ENCODE results near the gene SERPINA6. TPM values are rescaled to one million over a fixed set of nuclear protein-coding genes. Genes with fewer than 3 reads are reported as not detected.
A peak's percentile ranks its signal among the peaks of the same experiment; 100 is the strongest.

Gene SERPINA6
- total RNA-seq, 2 donors from 2014 or later: 3.4 to 5.7 TPM

- Histone ChIP-seq H3K36me3 (no peaks in the 10 kb centered on the region), H3K9ac (ENCODE audit: low read depth in 2 of 2, low read length in 2 of 2) (peak overlapping the region in 1 of 2 donors; percentile 22), H3K27me3 (no peaks in the 10 kb centered on the region), H3K4me3 (no peak overlapping the region), H3K27ac (peak overlapping the region; percentile 72), H3K9me3 (no peaks in the 10 kb centered on the region), H3K4me1 (peaks cover 5% of the 10 kb centered on the region)
- no peak for TF ChIP-seq CTCF (IDR thresholded peaks at IDR 0.05)
- DNase-seq: peak; percentile 70
- intact Hi-C loops (cut with DNase I): no loop called here
Observed at GRCh38 chr14:94320243-94320642, 2.9 kb downstream of the SERPINA6 start.

GRCh38 chr14:94317259-94317658, 5.9 kb downstream of the SERPINA6 start:
- intact Hi-C loops (cut with DNase I): no loop called here
- DNase-seq: peak; percentile 82
- Histone ChIP-seq H3K4me3 (no peak overlapping the region), H3K9me3 (no peaks in the 10 kb centered on the region), H3K4me1 (peaks cover 5% of the 10 kb centered on the region), H3K27me3 (no peaks in the 10 kb centered on the region), H3K36me3 (no peaks in the 10 kb centered on the region), H3K9ac (ENCODE audit: low read depth in 2 of 2, low read length in 2 of 2) (no peak overlapping the region), H3K27ac (peak overlapping the region; percentile 48)
- TF ChIP-seq CTCF (IDR thresholded peaks at IDR 0.05): no peak

GRCh38 chr14:94316692-94317091, 6.4 kb downstream of the SERPINA6 start:
- Histone ChIP-seq H3K27ac (peak overlapping the region; percentile 48), H3K9me3 (no peaks in the 10 kb centered on the region), H3K4me1 (peaks cover 5% of the 10 kb centered on the region), H3K4me3 (no peak overlapping the region), H3K36me3 (no peaks in the 10 kb centered on the region), H3K9ac (ENCODE audit: low read depth in 2 of 2, low read length in 2 of 2) (no peak overlapping the region), H3K27me3 (no peaks in the 10 kb centered on the region)
- no peak for TF ChIP-seq CTCF (IDR thresholded peaks at IDR 0.05)
- no peak for DNase-seq
- intact Hi-C loops (cut with DNase I): no loop called here

GRCh38 chr14:94314890-94315289, 8.2 kb downstream of the SERPINA6 start:
- Histone ChIP-seq H3K9ac (ENCODE audit: low read depth in 2 of 2, low read length in 2 of 2) (no peak overlapping the region), H3K27ac (no peak overlapping the region), H3K27me3 (no peaks in the 10 kb centered on the region), H3K9me3 (no peaks in the 10 kb centered on the region), H3K36me3 (no peaks in the 10 kb centered on the region), H3K4me3 (no peak overlapping the region), H3K4me1 (no peaks in the 10 kb centered on the region)
- TF ChIP-seq CTCF (IDR thresholded peaks at IDR 0.05): no peak
- intact Hi-C loops (cut with DNase I): no loop called here
- DNase-seq: no peak

- Histone ChIP-seq H3K27ac (no peak overlapping the region), H3K9ac (ENCODE audit: low read depth in 2 of 2, low read length in 2 of 2) (no peak overlapping the region), H3K9me3 (no peaks in the 10 kb centered on the region), H3K4me1 (no peaks in the 10 kb centered on the region), H3K27me3 (no peaks in the 10 kb centered on the region), H3K4me3 (no peak overlapping the region), H3K36me3 (no peaks in the 10 kb centered on the region)
- intact Hi-C loops (cut with DNase I): no loop called here
- TF ChIP-seq CTCF (IDR thresholded peaks at IDR 0.05): no peak
- peak; percentile 17 for DNase-seq
Observed at GRCh38 chr14:94313991-94314655, 9.0 kb downstream of the SERPINA6 start.
